Type B pancreatic cell (in vitro differentiated cells): ENCODE data around the gene SLC25A33. TPM values are rescaled to one million over a fixed set of nuclear protein-coding genes. Genes with fewer than 3 reads are reported as not detected.
A peak's percentile ranks its signal among the peaks of the same experiment; 100 is the strongest.
"Not testable (repeated sequence)": the region's sequence is repeated elsewhere in the genome, so short reads cannot be mapped to it uniquely, and the experiment has no call there.

ENCODE experiments used
- DNase-seq: peaks from one replicate; pipeline ENCODE4 v3.0.0; 2021; ENCODE audit warnings: mixed read lengths; ENCODE audit not compliant: unreplicated experiment; ENCODE audit errors: extremely low spot score
- H3K27ac Mint-ChIP-seq: 2 replicates; pipeline ENCODE4 v1.8.0; 2021; ENCODE audit warnings: mild to moderate bottlenecking, mixed read lengths
- H3K27me3 Mint-ChIP-seq: 2 replicates; pipeline ENCODE4 v1.8.0; 2021; ENCODE audit warnings: mixed read lengths
- H3K36me3 Mint-ChIP-seq: 2 replicates; pipeline ENCODE4 v1.8.0; 2021; ENCODE audit warnings: mixed read lengths
- H3K4me1 Mint-ChIP-seq: one replicate; pipeline ENCODE4 v1.8.0; 2021; ENCODE audit warnings: mixed read lengths; ENCODE audit not compliant: unreplicated experiment
- H3K4me3 Mint-ChIP-seq: 2 replicates; pipeline ENCODE4 v1.8.0; 2021; ENCODE audit warnings: mild to moderate bottlenecking, mixed read lengths
- H3K9me3 Mint-ChIP-seq: 2 replicates; pipeline ENCODE4 v1.8.0; 2021; ENCODE audit warnings: mixed read lengths
- total RNA-seq: library from RNA; stranded (reverse); gene quantifications from 2 replicates; pipeline ENCODE4 v1.2.1, GENCODE V29; 2021; ENCODE audit warnings: low replicate concordance
- TF ChIP-seq, protein P1 (sequence below): fragments of 200-600 bp; sonication (generic); conservative IDR thresholded peaks from 2 replicates; pipeline ENCODE4 v1.5.0; 2021; ENCODE audit warnings: antibody characterized with exemption, mild to moderate bottlenecking

The SLC25A33 gene
- total RNA-seq, 1 donor from 2014 or later, result 7.6 TPM

DNA sequence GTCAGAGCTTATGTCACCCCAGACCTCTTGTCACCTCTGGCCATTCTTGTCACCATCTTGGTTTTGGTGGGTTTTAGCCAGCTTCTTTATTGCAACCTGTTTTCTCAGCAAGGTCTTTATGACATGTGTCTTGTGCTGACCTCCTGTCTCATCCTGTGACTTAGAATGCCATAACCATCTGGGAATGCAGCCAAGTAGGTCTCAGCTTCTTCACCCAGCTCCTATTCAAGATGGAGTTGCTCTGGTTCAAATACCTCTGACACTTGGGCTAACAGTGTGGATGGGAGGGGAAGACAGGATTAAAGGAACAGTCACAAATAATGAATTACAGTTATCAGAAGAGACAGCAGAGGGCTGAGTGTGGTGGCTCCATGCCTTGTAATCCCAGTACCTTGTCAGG lies 81.8 kb downstream of the SLC25A33 start:
- Mint-ChIP-seq H3K27me3 (peaks cover 10% of the 10 kb centered on the region), H3K9me3 (no peaks in the 10 kb centered on the region), H3K36me3 (no peaks in the 10 kb centered on the region), H3K4me1 (peaks cover 6% of the 10 kb centered on the region), H3K27ac (no peak overlapping the region), H3K4me3 (no peak overlapping the region)
- TF ChIP-seq, protein P1, sequence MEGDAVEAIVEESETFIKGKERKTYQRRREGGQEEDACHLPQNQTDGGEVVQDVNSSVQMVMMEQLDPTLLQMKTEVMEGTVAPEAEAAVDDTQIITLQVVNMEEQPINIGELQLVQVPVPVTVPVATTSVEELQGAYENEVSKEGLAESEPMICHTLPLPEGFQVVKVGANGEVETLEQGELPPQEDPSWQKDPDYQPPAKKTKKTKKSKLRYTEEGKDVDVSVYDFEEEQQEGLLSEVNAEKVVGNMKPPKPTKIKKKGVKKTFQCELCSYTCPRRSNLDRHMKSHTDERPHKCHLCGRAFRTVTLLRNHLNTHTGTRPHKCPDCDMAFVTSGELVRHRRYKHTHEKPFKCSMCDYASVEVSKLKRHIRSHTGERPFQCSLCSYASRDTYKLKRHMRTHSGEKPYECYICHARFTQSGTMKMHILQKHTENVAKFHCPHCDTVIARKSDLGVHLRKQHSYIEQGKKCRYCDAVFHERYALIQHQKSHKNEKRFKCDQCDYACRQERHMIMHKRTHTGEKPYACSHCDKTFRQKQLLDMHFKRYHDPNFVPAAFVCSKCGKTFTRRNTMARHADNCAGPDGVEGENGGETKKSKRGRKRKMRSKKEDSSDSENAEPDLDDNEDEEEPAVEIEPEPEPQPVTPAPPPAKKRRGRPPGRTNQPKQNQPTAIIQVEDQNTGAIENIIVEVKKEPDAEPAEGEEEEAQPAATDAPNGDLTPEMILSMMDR, result no peak
- DNase-seq, result no peak

DNA sequence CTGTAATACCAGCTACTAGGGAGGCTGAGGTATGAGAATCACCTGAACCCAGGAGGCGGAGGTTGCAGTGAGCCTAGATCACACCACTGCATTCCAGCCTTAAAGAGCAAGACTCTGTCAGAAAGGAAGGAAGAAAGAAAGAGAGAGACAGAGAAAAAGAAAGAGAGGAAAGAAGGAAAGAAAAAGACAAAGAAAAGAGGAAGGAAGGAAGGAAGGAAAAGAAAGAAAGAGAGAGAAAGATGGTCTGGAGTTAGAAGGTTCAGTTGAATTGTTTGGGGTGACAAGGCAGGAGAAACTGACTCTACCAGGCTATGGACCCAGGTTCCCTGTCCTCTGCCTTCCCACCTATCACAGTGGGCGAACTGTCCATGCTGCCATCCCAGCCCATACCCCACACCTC lies 84.8 kb downstream of the SLC25A33 start:
- Mint-ChIP-seq H3K36me3 (no peaks in the 10 kb centered on the region), H3K4me3 (no peak overlapping the region), H3K9me3 (no peaks in the 10 kb centered on the region), H3K27me3 (peaks cover 16% of the 10 kb centered on the region), H3K27ac (no peak overlapping the region), H3K4me1 (peaks cover 1% of the 10 kb centered on the region)
- TF ChIP-seq, protein P1, result no peak
- DNase-seq, result no peak

DNA sequence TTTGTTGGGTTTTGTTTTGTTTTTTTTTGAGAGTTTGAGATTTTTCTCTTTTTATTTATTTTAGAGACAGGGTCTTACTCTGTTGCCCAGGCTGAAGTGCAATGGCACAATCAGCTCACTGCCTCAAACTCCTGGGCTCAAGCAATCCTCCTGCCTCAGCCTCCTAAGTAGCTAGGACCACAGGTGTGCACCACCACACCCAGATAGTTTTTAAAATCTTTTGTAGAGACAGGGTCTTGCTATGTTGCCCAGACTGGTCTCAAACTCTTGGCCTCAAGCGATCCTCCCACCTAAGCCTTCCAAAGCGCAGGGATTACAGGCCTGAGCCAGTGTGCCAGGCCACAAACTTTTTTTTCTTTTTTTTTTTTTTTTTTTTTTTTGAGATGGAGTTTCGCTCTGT lies 85.8 kb downstream of the SLC25A33 start:
- not testable (repeated sequence) for H3K9me3 Mint-ChIP-seq, H3K27ac Mint-ChIP-seq, H3K4me3 Mint-ChIP-seq, DNase-seq, H3K36me3 Mint-ChIP-seq, H3K4me1 Mint-ChIP-seq
- peaks cover 15% of the 10 kb centered on the region for H3K27me3 Mint-ChIP-seq

DNA sequence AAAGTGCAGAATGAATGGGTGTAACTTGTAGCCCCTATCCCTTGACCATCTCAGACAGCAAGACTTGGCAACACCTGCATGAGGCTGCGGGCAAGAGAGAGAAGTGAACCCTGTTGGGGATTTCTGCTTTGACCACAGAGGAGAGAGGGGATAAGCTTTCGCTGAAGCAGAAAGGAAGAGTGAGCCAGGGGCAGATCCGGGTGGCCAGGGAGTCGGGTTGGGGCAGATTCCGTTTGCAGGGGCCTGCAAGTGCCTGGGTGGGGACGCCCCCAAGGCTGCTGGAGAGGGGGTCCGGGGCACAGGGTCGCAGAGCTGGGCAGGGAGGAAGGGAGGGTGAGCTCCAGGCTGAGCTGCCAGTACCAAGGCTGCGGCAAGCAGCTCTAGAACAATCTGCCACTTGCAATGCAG lies 86.9 kb downstream of the SLC25A33 start:
- Mint-ChIP-seq H3K27ac (no peak overlapping the region), H3K4me3 (no peak overlapping the region), H3K9me3 (no peaks in the 10 kb centered on the region), H3K4me1 (no peaks in the 10 kb centered on the region), H3K27me3 (peaks cover 15% of the 10 kb centered on the region), H3K36me3 (no peaks in the 10 kb centered on the region)
- TF ChIP-seq, protein P1, result no peak
- DNase-seq, result peak; percentile 67

DNA sequence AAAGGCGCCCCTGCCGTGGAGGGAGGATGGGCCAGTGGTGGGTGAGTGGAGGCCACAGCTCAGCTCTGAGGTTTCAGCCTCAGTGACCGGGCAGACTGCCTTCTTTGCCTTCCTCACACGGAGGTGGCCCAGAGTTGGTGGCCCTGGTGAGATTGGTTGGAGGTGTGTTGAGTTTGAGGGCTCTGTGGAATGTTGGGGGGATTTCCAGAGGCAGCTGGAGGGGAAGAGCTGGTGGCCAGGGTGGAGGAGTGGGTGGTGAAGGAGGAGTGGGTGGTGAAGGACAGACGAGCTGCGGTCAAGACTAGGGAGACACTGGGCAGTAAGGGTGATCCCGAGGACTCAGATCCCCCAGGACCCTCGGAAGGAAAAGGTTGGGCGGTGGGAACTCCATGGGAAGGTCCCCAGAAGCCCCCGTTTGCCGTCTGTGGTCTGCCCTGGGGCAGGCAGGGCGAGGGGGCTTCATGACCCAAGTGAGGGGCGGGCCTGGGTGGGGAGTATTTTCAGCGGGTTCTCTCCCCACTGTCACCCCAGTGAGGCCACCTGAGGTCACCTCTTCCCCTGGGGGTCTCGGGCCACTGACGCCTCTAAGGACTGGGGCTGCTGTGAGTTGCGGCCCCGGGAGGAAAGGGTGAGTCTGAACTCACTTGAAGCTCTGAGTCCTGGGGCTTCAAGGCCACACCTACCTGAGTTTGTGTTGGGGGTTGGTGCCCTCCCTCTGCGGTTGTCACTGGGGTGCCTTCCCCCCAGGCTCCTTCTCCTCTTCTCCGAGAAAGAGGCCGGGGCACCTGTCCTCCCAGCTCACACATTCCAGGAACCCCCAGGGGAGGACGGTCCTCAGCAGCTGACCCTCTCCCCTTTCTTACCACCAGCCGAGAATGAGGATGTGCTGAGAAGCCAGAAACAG lies 89.5 kb downstream of the SLC25A33 start:
- Mint-ChIP-seq H3K36me3 (no peaks in the 10 kb centered on the region), H3K27ac (no peak overlapping the region), H3K9me3 (no peaks in the 10 kb centered on the region), H3K27me3 (peaks cover 18% of the 10 kb centered on the region), H3K4me3 (no peak overlapping the region), H3K4me1 (no peaks in the 10 kb centered on the region)
- TF ChIP-seq, protein P1, result no peak
- no peak for DNase-seq

DNA sequence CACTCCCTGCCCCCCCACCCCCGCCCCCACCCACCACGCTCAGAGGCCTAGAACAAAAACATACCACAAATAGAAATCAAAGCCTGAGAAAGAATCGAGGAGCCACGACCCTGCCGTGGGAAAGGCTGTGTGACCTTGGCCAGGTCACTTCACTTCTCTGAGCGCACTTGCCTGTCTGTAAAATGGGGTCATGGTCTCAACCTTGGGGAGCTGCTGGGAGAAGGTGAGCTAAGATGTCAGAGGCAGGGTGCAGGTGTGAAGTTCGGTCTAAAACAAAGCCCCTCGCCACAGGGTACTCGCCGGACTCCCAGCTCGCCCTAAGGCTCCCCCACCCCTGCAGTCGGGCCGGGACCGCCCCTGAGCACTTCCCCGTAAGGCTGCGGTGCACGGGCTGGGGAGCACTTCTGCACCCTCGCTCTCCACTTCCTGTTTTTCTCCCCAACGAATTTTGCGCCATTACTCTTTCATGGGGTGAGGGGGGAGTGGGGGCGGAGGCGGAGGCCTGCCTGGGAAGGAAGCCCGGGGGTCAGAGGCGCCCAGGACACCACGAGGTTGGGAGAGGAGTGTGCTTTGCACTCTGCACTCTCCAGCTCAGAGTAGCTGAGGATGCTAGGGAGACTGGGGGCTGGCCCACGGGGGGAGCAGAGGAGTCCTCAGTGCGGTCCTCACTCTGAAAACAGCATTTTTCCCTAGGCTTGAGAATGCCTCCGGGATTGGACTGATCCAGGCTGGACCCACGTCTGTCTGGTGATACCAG lies 90.4 kb downstream of the SLC25A33 start:
- DNase-seq, result peak; percentile 60
- Mint-ChIP-seq H3K27ac (no peak overlapping the region), H3K9me3 (no peaks in the 10 kb centered on the region), H3K36me3 (no peaks in the 10 kb centered on the region), H3K4me1 (no peaks in the 10 kb centered on the region), H3K4me3 (no peak overlapping the region), H3K27me3 (peaks cover 14% of the 10 kb centered on the region)
- TF ChIP-seq, protein P1, result no peak
